ENCODE data around the gene IFI30.

- peak; percentile 55 to 75 for TF ChIP-seq CTCF (IDR thresholded peaks at IDR 0.05)
- TF ChIP-seq POLR2A (IDR thresholded peaks at IDR 0.05) = no peak
- no peak for TF ChIP-seq EP300 (IDR thresholded peaks at IDR 0.05)
- TF ChIP-seq POLR2AphosphoS5 (IDR thresholded peaks at IDR 0.05) = no peak
These were observed 12.5 kb upstream of the IFI30 start for GRCh38 chr19:18160971-18161635.

Measured in suprapubic skin (tissue), 4 donors.